DND-41 (cell line): ENCODE results near the gene QPCT.

Source experiments
- ATAC-seq: fragments of 200-7000 bp; cut with Tn5 transposase; 3 replicates; pipeline ENCODE4 v1.9.1; 2021; ENCODE audit warnings: low read depth; ENCODE audit not compliant: insufficient read depth
- DNase-seq: peaks from one replicate; pipeline ENCODE4 v3.0.0-alpha.2; 2020
- H2AFZ ChIP-seq: 2 replicates; pipeline ENCODE4 v1.6.0; 2012; ENCODE audit warnings: low read depth, low read length
- H3K27ac ChIP-seq: 2 replicates; pipeline ENCODE4 v1.5.1; 2012; ENCODE audit warnings: low read length, inconsistent platforms
- H3K27me3 ChIP-seq: fragments of 200-600 bp; sonication (generic); 2 replicates; pipeline ENCODE4 v1.6.0; 2012; ENCODE audit warnings: low read length, mild to moderate bottlenecking, inconsistent platforms; ENCODE audit not compliant: insufficient read depth, poor library complexity
- H3K36me3 ChIP-seq: 2 replicates; pipeline ENCODE4 v1.5.1; 2012; ENCODE audit warnings: low read length, inconsistent platforms; ENCODE audit not compliant: insufficient read depth
- H3K4me1 ChIP-seq: 2 replicates; pipeline ENCODE4 v1.5.1; 2012; ENCODE audit warnings: mild to moderate bottlenecking, low read length; ENCODE audit not compliant: insufficient read depth
- H3K4me2 ChIP-seq: 2 replicates; pipeline ENCODE4 v1.6.0; 2012; ENCODE audit warnings: mild to moderate bottlenecking, moderate library complexity, low read length, inconsistent platforms; ENCODE audit not compliant: insufficient read depth
- H3K4me3 ChIP-seq, 2 experiments: fragments of 200-600 bp in 1 of 2; shearing (Covaris generic) in 1 of 2; 2 replicates each; pipeline ENCODE4 v1.5.1; 2012 to 2016; ENCODE audit warnings: inconsistent platforms in 2 of 2, low read length in 2 of 2, mild to moderate bottlenecking in 2 of 2, low read depth in 1 of 2, moderate library complexity in 1 of 2
- H3K79me2 ChIP-seq: 2 replicates; pipeline ENCODE4 v1.6.0; 2012; ENCODE audit warnings: low read length, inconsistent platforms; ENCODE audit not compliant: insufficient read depth
- H3K9ac ChIP-seq: 2 replicates; pipeline ENCODE4 v1.6.0; 2012; ENCODE audit warnings: low read depth, mild to moderate bottlenecking, inconsistent platforms, low read length, moderate library complexity
- H3K9me3 ChIP-seq: 2 replicates; pipeline ENCODE4 v1.5.1; 2012; ENCODE audit warnings: low read length, moderate library complexity, mild to moderate bottlenecking, inconsistent platforms; ENCODE audit not compliant: insufficient read depth, severe bottlenecking
- H4K20me1 ChIP-seq: 2 replicates; pipeline ENCODE4 v1.6.0; 2012; ENCODE audit warnings: low read length; ENCODE audit not compliant: insufficient read depth
- CTCF ChIP-seq: IDR thresholded peaks from 2 replicates; pipeline ENCODE4 v1.5.1; 2012; ENCODE audit warnings: borderline replicate concordance, low read length, moderate library complexity, mild to moderate bottlenecking; ENCODE audit not compliant: poor library complexity, severe bottlenecking; ENCODE audit errors: extremely low read depth
- EZH2 ChIP-seq: IDR thresholded peaks from 3 replicates; pipeline ENCODE4 v1.6.1; 2012; ENCODE audit warnings: borderline replicate concordance, low read depth, mild to moderate bottlenecking, moderate library complexity, low read length, inconsistent platforms; ENCODE audit not compliant: severe bottlenecking

QPCT gene

GRCh38 chr2:37418956-37419355 lies 74.5 kb downstream of the QPCT start:
- H3K36me3 ChIP-seq, result no peaks in the 10 kb centered on the region
- no peak overlapping the region for H3K27ac ChIP-seq
- no peak for ATAC-seq
- H4K20me1 ChIP-seq, result no peaks in the 10 kb centered on the region
- no peak overlapping the region for H3K9ac ChIP-seq
- H3K4me3 ChIP-seq, result no peak overlapping the region
- no peaks in the 10 kb centered on the region for H3K79me2 ChIP-seq
- TF ChIP-seq CTCF (no peak), EZH2 (no peak)
- peaks cover 3% of the 10 kb centered on the region for H3K27me3 ChIP-seq
- H3K4me1 ChIP-seq, result no peaks in the 10 kb centered on the region
- DNase-seq, result no peak
- no peak overlapping the region for H2AFZ ChIP-seq
- no peaks in the 10 kb centered on the region for H3K9me3 ChIP-seq
- no peak overlapping the region for H3K4me2 ChIP-seq

GRCh38 chr2:37421686-37422085 lies 77.3 kb downstream of the QPCT start:
- no peaks in the 10 kb centered on the region for H3K4me1 ChIP-seq
- DNase-seq (no peak), ATAC-seq (no peak)
- H3K9ac ChIP-seq, result no peak overlapping the region
- H2AFZ ChIP-seq, result no peak overlapping the region
- no peaks in the 10 kb centered on the region for H3K36me3 ChIP-seq
- H3K9me3 ChIP-seq, result no peaks in the 10 kb centered on the region
- no peak overlapping the region for H3K27ac ChIP-seq
- no peak for TF ChIP-seq CTCF
- TF ChIP-seq EZH2, result no peak
- H3K4me3 ChIP-seq, result no peak overlapping the region
- H3K79me2 ChIP-seq, result no peaks in the 10 kb centered on the region
- no peaks in the 10 kb centered on the region for H4K20me1 ChIP-seq
- H3K27me3 ChIP-seq, result peaks cover 3% of the 10 kb centered on the region
- H3K4me2 ChIP-seq, result no peak overlapping the region

GRCh38 chr2:37422816-37423215 lies 78.4 kb downstream of the QPCT start:
- ATAC-seq, result no peak
- no peak for DNase-seq
- no peaks in the 10 kb centered on the region for H3K27me3 ChIP-seq
- no peaks in the 10 kb centered on the region for H3K4me1 ChIP-seq
- no peak overlapping the region for H3K4me3 ChIP-seq
- H3K9me3 ChIP-seq, result no peaks in the 10 kb centered on the region
- TF ChIP-seq CTCF, result no peak
- no peak for TF ChIP-seq EZH2
- H2AFZ ChIP-seq, result no peak overlapping the region
- H3K79me2 ChIP-seq, result no peaks in the 10 kb centered on the region
- H4K20me1 ChIP-seq, result no peaks in the 10 kb centered on the region
- H3K4me2 ChIP-seq, result no peak overlapping the region
- no peaks in the 10 kb centered on the region for H3K36me3 ChIP-seq
- H3K9ac ChIP-seq, result no peak overlapping the region
- no peak overlapping the region for H3K27ac ChIP-seq
